IPS-18a (cell line): Measurements from ENCODE around the gene CDH13.

Source experiments
- H3K27ac ChIP-seq: one replicate; pipeline ENCODE4 v1.5.1; 2013; ENCODE audit warnings: low read length
- H3K27me3 ChIP-seq: one replicate; pipeline ENCODE4 v1.6.1; 2013; ENCODE audit warnings: mild to moderate bottlenecking, low read length; ENCODE audit not compliant: control insufficient read depth, insufficient read depth
- H3K36me3 ChIP-seq: one replicate; pipeline ENCODE4 v1.6.1; 2013; ENCODE audit warnings: low read depth, low read length; ENCODE audit not compliant: control insufficient read depth
- H3K4me1 ChIP-seq: one replicate; pipeline ENCODE4 v1.6.1; 2013; ENCODE audit warnings: low read depth, low read length; ENCODE audit not compliant: control insufficient read depth
- H3K4me3 ChIP-seq: one replicate; pipeline ENCODE4 v1.5.1; 2013; ENCODE audit warnings: low read length
- H3K9ac ChIP-seq: one replicate; pipeline ENCODE4 v1.6.1; 2013; ENCODE audit warnings: mild to moderate bottlenecking, low read length, moderate library complexity
- H3K9me3 ChIP-seq: one replicate; pipeline ENCODE4 v1.6.1; 2013; ENCODE audit warnings: low read depth, low read length; ENCODE audit not compliant: control insufficient read depth

Gene CDH13

DNA sequence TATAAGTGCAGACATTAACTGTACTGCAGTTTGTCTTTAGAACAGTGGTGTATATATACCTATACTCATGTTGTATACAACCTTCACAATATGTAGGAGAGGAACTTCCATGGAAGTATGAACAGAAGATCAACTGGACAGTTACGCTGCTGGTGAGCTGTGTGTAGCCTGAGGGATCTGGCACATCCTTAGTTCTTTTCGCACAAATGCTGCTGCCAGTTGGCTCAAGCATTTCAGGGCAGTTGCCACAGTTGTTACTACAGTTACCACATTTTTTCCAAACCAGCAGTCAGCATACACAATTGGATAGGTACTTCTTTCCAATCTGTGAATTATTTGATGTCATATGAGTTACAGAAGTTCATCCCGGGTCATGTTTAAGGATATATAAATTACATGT is 641.4 kb downstream of the CDH13 start:
- Histone ChIP-seq H3K9me3 (no peaks in the 10 kb centered on the region), H3K27me3 (no peaks in the 10 kb centered on the region), H3K27ac (no peak overlapping the region), H3K9ac (no peak overlapping the region), H3K4me3 (no peak overlapping the region), H3K4me1 (no peaks in the 10 kb centered on the region), H3K36me3 (no peaks in the 10 kb centered on the region)

- no peaks in the 10 kb centered on the region for H3K9me3 ChIP-seq
Measured at GRCh38 chr16:83269048-83269447, 642.3 kb downstream of the CDH13 start.

GRCh38 chr16:83269541-83269940 is 642.8 kb downstream of the CDH13 start:
- Histone ChIP-seq H3K4me1 (no peaks in the 10 kb centered on the region), H3K36me3 (no peaks in the 10 kb centered on the region), H3K9ac (no peak overlapping the region), H3K27ac (no peak overlapping the region), H3K9me3 (no peaks in the 10 kb centered on the region), H3K27me3 (no peaks in the 10 kb centered on the region), H3K4me3 (no peak overlapping the region)

More at GRCh38 chr16:83269048-83269447, 642.3 kb downstream of the CDH13 start:
- no peak overlapping the region for H3K27ac ChIP-seq
- no peaks in the 10 kb centered on the region for H3K27me3 ChIP-seq
- no peaks in the 10 kb centered on the region for H3K36me3 ChIP-seq
- no peaks in the 10 kb centered on the region for H3K4me1 ChIP-seq
- H3K4me3 ChIP-seq = no peak overlapping the region
- H3K9ac ChIP-seq = no peak overlapping the region

- Histone ChIP-seq H3K4me3 (no peak overlapping the region), H3K27ac (no peak overlapping the region), H3K4me1 (no peaks in the 10 kb centered on the region), H3K36me3 (no peaks in the 10 kb centered on the region), H3K9me3 (no peaks in the 10 kb centered on the region), H3K9ac (no peak overlapping the region), H3K27me3 (no peaks in the 10 kb centered on the region)
Measured at GRCh38 chr16:83270061-83270460, 643.3 kb downstream of the CDH13 start.

GRCh38 chr16:83270640-83271039 is 643.9 kb downstream of the CDH13 start:
- H3K27me3 ChIP-seq = no peaks in the 10 kb centered on the region
- no peak overlapping the region for H3K9ac ChIP-seq
- no peaks in the 10 kb centered on the region for H3K36me3 ChIP-seq
- no peak overlapping the region for H3K27ac ChIP-seq
- H3K9me3 ChIP-seq = no peaks in the 10 kb centered on the region
- H3K4me1 ChIP-seq = no peaks in the 10 kb centered on the region
- no peak overlapping the region for H3K4me3 ChIP-seq

- Histone ChIP-seq H3K4me1 (no peaks in the 10 kb centered on the region), H3K27ac (no peak overlapping the region), H3K36me3 (no peaks in the 10 kb centered on the region), H3K9ac (no peak overlapping the region), H3K27me3 (no peaks in the 10 kb centered on the region), H3K4me3 (no peak overlapping the region), H3K9me3 (no peaks in the 10 kb centered on the region)
Measured at GRCh38 chr16:83271123-83271522, 644.4 kb downstream of the CDH13 start.

DNA sequence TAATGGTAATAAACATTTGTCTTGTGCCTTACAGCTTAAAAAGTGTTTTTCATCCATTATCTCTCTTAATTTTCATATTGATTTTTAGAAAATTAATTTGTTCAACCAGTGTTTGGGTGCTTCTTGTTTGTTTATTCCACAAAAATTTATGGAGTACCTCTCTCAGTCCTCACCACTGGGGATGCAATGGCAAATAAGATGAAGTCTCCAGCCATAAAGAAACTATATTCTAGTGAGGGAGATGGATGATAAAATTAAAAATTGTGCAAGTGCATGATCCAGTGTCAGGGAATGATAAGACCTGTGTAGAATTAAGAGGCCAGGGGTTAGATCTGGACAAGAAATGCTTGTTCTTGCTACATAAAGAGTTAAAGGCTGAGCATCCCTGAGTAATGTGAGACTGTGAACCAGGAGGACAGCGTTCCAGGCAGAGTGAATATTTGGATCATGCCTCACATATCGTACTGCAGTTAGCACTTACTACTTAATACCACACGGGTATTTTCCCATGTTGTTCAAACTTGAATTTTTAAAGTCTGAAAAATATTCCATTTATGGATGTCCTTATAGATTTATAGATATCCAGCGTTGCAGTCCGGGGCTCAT is 645.3 kb downstream of the CDH13 start:
- H3K27ac ChIP-seq = no peak overlapping the region
- H3K27me3 ChIP-seq = no peaks in the 10 kb centered on the region
- H3K4me3 ChIP-seq = no peak overlapping the region
- no peak overlapping the region for H3K9ac ChIP-seq
- no peaks in the 10 kb centered on the region for H3K36me3 ChIP-seq
- no peaks in the 10 kb centered on the region for H3K9me3 ChIP-seq
- no peaks in the 10 kb centered on the region for H3K4me1 ChIP-seq

- Histone ChIP-seq H3K9ac (no peak overlapping the region), H3K4me3 (no peak overlapping the region), H3K4me1 (no peaks in the 10 kb centered on the region), H3K27ac (no peak overlapping the region), H3K36me3 (no peaks in the 10 kb centered on the region), H3K27me3 (no peaks in the 10 kb centered on the region), H3K9me3 (no peaks in the 10 kb centered on the region)
Measured at GRCh38 chr16:83272843-83273242, 646.1 kb downstream of the CDH13 start.

DNA sequence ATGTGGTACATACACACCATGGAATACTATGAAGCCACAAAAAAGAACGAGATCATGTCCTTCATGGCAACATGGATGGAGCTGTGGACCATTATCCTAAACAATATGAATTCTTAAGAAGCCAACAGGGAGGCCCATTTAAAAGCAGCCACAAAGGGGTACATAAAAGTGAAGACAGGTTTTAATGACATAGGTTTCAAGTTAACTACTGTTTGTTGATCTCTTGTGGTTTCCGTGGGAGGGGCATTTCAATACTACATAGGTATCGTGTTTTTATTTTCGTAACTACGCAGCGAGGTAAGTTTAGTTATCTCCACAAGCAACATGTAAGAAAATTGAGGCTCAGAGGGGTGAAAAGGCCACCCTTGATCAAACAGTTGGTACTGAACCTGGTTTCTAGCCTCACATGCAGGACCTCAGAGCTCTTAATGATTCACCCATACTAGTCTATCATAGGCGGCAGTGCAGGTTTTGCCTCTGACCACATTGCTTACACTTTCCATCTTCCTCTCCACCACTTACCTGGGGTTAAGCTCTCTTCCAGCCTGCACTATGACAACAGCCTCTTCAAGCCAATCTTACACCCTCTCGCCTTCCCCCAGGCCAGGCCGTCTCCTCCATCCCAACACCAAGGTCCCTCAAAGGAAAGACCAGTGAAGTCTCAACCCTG is 646.9 kb downstream of the CDH13 start:
- Histone ChIP-seq H3K9ac (no peak overlapping the region), H3K4me3 (no peak overlapping the region), H3K9me3 (no peaks in the 10 kb centered on the region), H3K27me3 (no peaks in the 10 kb centered on the region), H3K4me1 (peaks cover 2% of the 10 kb centered on the region), H3K36me3 (no peaks in the 10 kb centered on the region), H3K27ac (no peak overlapping the region)

DNA sequence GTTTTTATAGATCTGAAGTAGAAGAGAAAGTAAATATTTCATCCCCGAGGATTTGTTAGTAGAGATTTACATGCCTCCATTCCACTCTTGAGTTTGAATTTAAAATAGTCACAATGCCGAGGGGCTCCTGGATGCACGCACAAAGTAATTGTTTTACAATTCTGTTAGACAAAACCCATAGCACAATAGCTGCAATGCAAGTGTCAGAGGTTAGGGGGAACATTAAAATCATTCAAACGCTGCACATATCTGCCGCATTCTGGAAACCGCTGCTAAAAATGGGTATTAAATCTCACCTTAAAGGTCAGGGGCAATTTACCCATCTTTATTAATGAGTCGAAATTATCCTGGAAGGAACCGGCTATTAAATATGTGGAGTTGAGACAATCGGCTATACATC is 652.5 kb downstream of the CDH13 start:
- Histone ChIP-seq H3K27me3 (no peaks in the 10 kb centered on the region), H3K9me3 (no peaks in the 10 kb centered on the region), H3K4me3 (no peak overlapping the region), H3K9ac (no peak overlapping the region), H3K27ac (no peak overlapping the region), H3K4me1 (peaks cover 3% of the 10 kb centered on the region), H3K36me3 (no peaks in the 10 kb centered on the region)

- Histone ChIP-seq H3K36me3 (no peaks in the 10 kb centered on the region), H3K4me3 (no peak overlapping the region), H3K27ac (no peak overlapping the region), H3K9ac (no peak overlapping the region), H3K27me3 (no peaks in the 10 kb centered on the region), H3K4me1 (no peaks in the 10 kb centered on the region), H3K9me3 (no peaks in the 10 kb centered on the region)
Measured at GRCh38 chr16:83285921-83286320, 659.2 kb downstream of the CDH13 start.

DNA sequence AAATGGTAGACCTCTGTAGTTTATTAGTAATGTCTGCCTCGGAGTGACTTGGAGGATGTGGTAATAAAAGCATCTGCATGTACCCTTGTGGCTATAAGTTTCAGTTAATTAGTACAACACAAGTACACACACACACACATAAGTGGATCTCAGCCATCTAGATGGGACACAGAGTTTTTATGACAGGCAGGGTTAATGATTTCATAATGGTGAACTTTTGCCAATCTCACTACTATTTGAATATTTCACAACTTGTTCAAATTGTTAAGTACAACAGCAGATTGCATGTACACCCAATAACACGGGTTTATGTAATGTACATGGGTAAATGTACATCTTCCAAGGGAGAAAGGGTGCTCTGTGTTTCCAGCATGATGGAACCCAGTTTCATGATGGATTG is 669.7 kb downstream of the CDH13 start:
- Histone ChIP-seq H3K27ac (no peak overlapping the region), H3K9ac (no peak overlapping the region), H3K9me3 (no peaks in the 10 kb centered on the region), H3K4me1 (no peaks in the 10 kb centered on the region), H3K4me3 (no peak overlapping the region), H3K27me3 (no peaks in the 10 kb centered on the region), H3K36me3 (no peaks in the 10 kb centered on the region)
